Panc1 (cell line): ENCODE data around the gene CCM2. TPM values are rescaled to one million over a fixed set of nuclear protein-coding genes. Genes with fewer than 3 reads are reported as not detected.

Source experiments
- ATAC-seq: fragments of 200-7000 bp; cut with Tn5 transposase; 2 replicates; pipeline ENCODE4 v1.9.1; 2020; ENCODE audit warnings: mild to moderate bottlenecking, moderate library complexity
- BruUV-seq: library from RNA; stranded (reverse); fragments of 400-500 nt; replicated peaks from 2 replicates; lab custom pipeline; 2021; lab: Mats Ljungman, UMichigan
- CTCF ChIA-PET: fragments of 300-600 bp; sonication (Branson Sonifier 250); formaldehyde crosslinking; loops from one replicate; lab custom pipeline; 2022; ENCODE audit warnings: antibody characterized with exemption; lab: Charles Lee
- POLR2A ChIA-PET: fragments of 300-600 bp; sonication (Branson Sonifier 250); formaldehyde crosslinking; loops from one replicate; lab custom pipeline; 2022; ENCODE audit warnings: antibody characterized with exemption; lab: Charles Lee
- DNase-seq: peaks from one replicate; pipeline ENCODE4 v3.0.0-alpha.2; 2010; ENCODE audit warnings: low read depth, low spot score
- H3K27ac ChIP-seq: 2 replicates; pipeline ENCODE4 v1.5.1; 2011; ENCODE audit warnings: mild to moderate bottlenecking, low read length, inconsistent platforms
- H3K27me3 ChIP-seq: fragments of 200-500 bp; sonication (Bioruptor generic); 2 replicates; pipeline ENCODE4 v1.6.0; 2014; ENCODE audit warnings: low read length, inconsistent platforms; ENCODE audit not compliant: control insufficient read depth, insufficient read depth
- H3K36me3 ChIP-seq: fragments of 200-500 bp; sonication (Bioruptor generic); 2 replicates; pipeline ENCODE4 v1.5.1; 2014; ENCODE audit warnings: inconsistent platforms, mild to moderate bottlenecking, low read length, moderate library complexity; ENCODE audit not compliant: control insufficient read depth, insufficient read depth
- H3K4me1 ChIP-seq: 2 replicates; pipeline ENCODE4 v1.5.1; 2011; ENCODE audit warnings: inconsistent platforms, mild to moderate bottlenecking, low read length, moderate library complexity; ENCODE audit not compliant: control insufficient read depth, insufficient read depth
- H3K4me3 ChIP-seq, 2 experiments: 2 replicates each; pipeline ENCODE4 v1.5.1; 2011 to 2012; ENCODE audit warnings: low read depth in 2 of 2, low read length in 2 of 2, mild to moderate bottlenecking in 2 of 2, inconsistent platforms in 1 of 2, moderate library complexity in 1 of 2
- H3K9me3 ChIP-seq: fragments of 200-500 bp; sonication (Bioruptor generic); 2 replicates; pipeline ENCODE4 v1.5.1; 2014; ENCODE audit warnings: low read depth, mild to moderate bottlenecking, inconsistent platforms, low read length, moderate library complexity; ENCODE audit not compliant: control insufficient read depth, insufficient read depth
- CTCF ChIP-seq: fragments of 450-650 bp; IDR thresholded peaks from 2 replicates; pipeline ENCODE4 v1.5.1; 2017; ENCODE audit warnings: mild to moderate bottlenecking
- POLR2AphosphoS5 ChIP-seq: IDR thresholded peaks from 2 replicates; pipeline ENCODE4 v1.6.1; 2012; ENCODE audit warnings: mild to moderate bottlenecking, low read depth, low read length, moderate library complexity
- REST ChIP-seq, 2 experiments: IDR thresholded peaks; 2 replicates each; pipeline ENCODE4 v1.6.1; 2011 to 2012; ENCODE audit warnings: low read depth in 2 of 2, control low read depth in 1 of 2, low read length in 1 of 2, mild to moderate bottlenecking in 1 of 2, moderate library complexity in 1 of 2; ENCODE audit not compliant: insufficient read depth in 1 of 2
- SIN3A ChIP-seq: IDR thresholded peaks from 2 replicates; pipeline ENCODE4 v1.6.1; 2012; ENCODE audit warnings: low read depth, mild to moderate bottlenecking, low read length, moderate library complexity, borderline replicate concordance; ENCODE audit not compliant: insufficient read depth
- TCF7L2 ChIP-seq: IDR thresholded peaks from 2 replicates; pipeline ENCODE4 v1.6.1; 2011; ENCODE audit warnings: mild to moderate bottlenecking, low read depth, low read length, inconsistent platforms
- in situ Hi-C: cut with HindIII; loops from 2 replicates; pipeline ENCODE4 v1.10.0; 2016; ENCODE audit warnings: low sequenced_read_pairs, low pct_unique_long_range_greater_than_20kb
- intact Hi-C: fragments of 100-400 bp; cut with micrococcal nuclease; formaldehyde crosslinking; loops from one replicate; pipeline ENCODE4 v1.10.0; 2022; ENCODE audit not compliant: unreplicated experiment
- total RNA-seq: library from RNA; stranded (reverse); gene quantifications from one replicate; pipeline ENCODE4 v1.2.1, GENCODE V29; 2021; ENCODE audit not compliant: unreplicated experiment

Gene CCM2
- total RNA-seq, 1 experiment from 2014 or later: 97.1 TPM

- H3K27ac ChIP-seq: no peak overlapping the region
- CTCF ChIA-PET: no interaction called here
- no peaks in the 10 kb centered on the region for H3K27me3 ChIP-seq
- TF ChIP-seq REST (IDR thresholded peaks at IDR 0.05; ENCODE audit: insufficient read depth in 1 of 2, low read depth in 2 of 2, low read length in 1 of 2): no peak
- TF ChIP-seq SIN3A: no peak
- no peak for TF ChIP-seq CTCF
- TF ChIP-seq TCF7L2: no peak
- TF ChIP-seq POLR2AphosphoS5: no peak
- no peak overlapping the region for H3K4me3 ChIP-seq
- intact Hi-C loops: loop anchor here (5.0 kb wide), 1 partner anchor 166 kb away; no protein-coding TSS in a partner anchor
- POLR2A ChIA-PET: no interaction called here
- no peaks in the 10 kb centered on the region for H3K36me3 ChIP-seq
- H3K9me3 ChIP-seq: no peaks in the 10 kb centered on the region
- in situ Hi-C loops: no loop called here
- no TSS peak for BruUV-seq
- no peaks in the 10 kb centered on the region; the same call in 1 of the 2 replicates for H3K4me1 ChIP-seq
- ATAC-seq: no peak
- DNase-seq: no peak
Measured at GRCh38 chr7:44971188-44971901, 28.7 kb upstream of the CCM2 start.

GRCh38 chr7:44971902-44972441 lies 28.0 kb upstream of the CCM2 start:
- no peaks in the 10 kb centered on the region for H3K36me3 ChIP-seq
- H3K27me3 ChIP-seq: no peaks in the 10 kb centered on the region
- no peak for TF ChIP-seq REST (IDR thresholded peaks at IDR 0.05; ENCODE audit: insufficient read depth in 1 of 2, low read depth in 2 of 2, low read length in 1 of 2)
- TF ChIP-seq POLR2AphosphoS5: no peak
- no peak for TF ChIP-seq SIN3A
- TF ChIP-seq CTCF: no peak
- TF ChIP-seq TCF7L2: no peak
- H3K4me1 ChIP-seq: no peaks in the 10 kb centered on the region; the same call in 1 of the 2 replicates
- DNase-seq (no peak), ATAC-seq (no peak)
- ChIA-PET POLR2A (interaction anchor here (0.5 kb wide), 1 partner anchor 10 kb away, joined by 5 read pairs; no protein-coding TSS in a partner anchor), CTCF (interaction anchor here (1.5 to 3.0 kb wide), 3 partner anchors 9 to 164 kb away, joined by 5 to 35 read pairs (median 6); partner anchors contain the start of gene H2AZ2)
- in situ Hi-C loops: no loop called here
- intact Hi-C loops: loop anchor here (5.0 kb wide), 1 partner anchor 165 kb away; no protein-coding TSS in a partner anchor
- BruUV-seq: no TSS peak
- H3K4me3 ChIP-seq: no peak overlapping the region
- no peak overlapping the region for H3K27ac ChIP-seq
- no peaks in the 10 kb centered on the region for H3K9me3 ChIP-seq
